Right kidney (tissue), 1 donor: Measurements from ENCODE around the gene ADTRP.
"Not testable (repeated sequence)": the region's sequence is repeated elsewhere in the genome, so short reads cannot be mapped to it uniquely, and the experiment has no call there.

ENCODE experiments used
- DNase-seq: peaks from one replicate; pipeline ENCODE4 v3.0.0-alpha.2; 2016

Gene ADTRP

GRCh38 chr6:11689847-11690246 lies 88.8 kb downstream of the ADTRP start:
- no peak for DNase-seq

- not testable (repeated sequence) for DNase-seq
These were observed 89.2 kb downstream of the ADTRP start for GRCh38 chr6:11689400-11689799.

- no peak for DNase-seq
These were observed 90.2 kb downstream of the ADTRP start for GRCh38 chr6:11688425-11688709.

GRCh38 chr6:11685481-11686093 lies 93.0 kb downstream of the ADTRP start:
- DNase-seq = no peak

- DNase-seq = no peak
These were observed 93.6 kb downstream of the ADTRP start for GRCh38 chr6:11684901-11685480.

- DNase-seq = no peak
These were observed 94.7 kb downstream of the ADTRP start for GRCh38 chr6:11683871-11684270.

GRCh38 chr6:11682561-11682975 lies 96.0 kb downstream of the ADTRP start:
- no peak for DNase-seq

- DNase-seq = no peak
These were observed 96.8 kb downstream of the ADTRP start for GRCh38 chr6:11681770-11682169.

GRCh38 chr6:11681357-11681756 lies 97.2 kb downstream of the ADTRP start:
- no peak for DNase-seq

GRCh38 chr6:11680479-11680878 lies 98.1 kb downstream of the ADTRP start:
- DNase-seq = not testable (repeated sequence)

- no peak for DNase-seq
These were observed 99.5 kb downstream of the ADTRP start for GRCh38 chr6:11679099-11679498.

GRCh38 chr6:11675601-11676000 lies 103.0 kb downstream of the ADTRP start:
- no peak for DNase-seq

- no peak for DNase-seq
These were observed 105.9 kb downstream of the ADTRP start for GRCh38 chr6:11672669-11673068.

- no peak for DNase-seq
These were observed 106.3 kb downstream of the ADTRP start for GRCh38 chr6:11672256-11672655.

- DNase-seq = no peak
These were observed 108.9 kb downstream of the ADTRP start for GRCh38 chr6:11669696-11670095.

GRCh38 chr6:11668455-11668854 lies 110.1 kb downstream of the ADTRP start:
- no peak for DNase-seq

- DNase-seq = no peak
These were observed 110.7 kb downstream of the ADTRP start for GRCh38 chr6:11667876-11668275.

- DNase-seq = no peak
These were observed 112.8 kb downstream of the ADTRP start for GRCh38 chr6:11665604-11666326.
